HG03571 (cell line): ENCODE results near the gene LCK.
"Not testable (repeated sequence)": the region's sequence is repeated elsewhere in the genome, so short reads cannot be mapped to it uniquely, and the experiment has no call there.

Experiments used
- ATAC-seq: cut with Tn5 transposase; IDR thresholded peaks from one replicate; pipeline ENCODE4 v1.9.1; 2021; ENCODE audit not compliant: unreplicated experiment

LCK gene

DNA sequence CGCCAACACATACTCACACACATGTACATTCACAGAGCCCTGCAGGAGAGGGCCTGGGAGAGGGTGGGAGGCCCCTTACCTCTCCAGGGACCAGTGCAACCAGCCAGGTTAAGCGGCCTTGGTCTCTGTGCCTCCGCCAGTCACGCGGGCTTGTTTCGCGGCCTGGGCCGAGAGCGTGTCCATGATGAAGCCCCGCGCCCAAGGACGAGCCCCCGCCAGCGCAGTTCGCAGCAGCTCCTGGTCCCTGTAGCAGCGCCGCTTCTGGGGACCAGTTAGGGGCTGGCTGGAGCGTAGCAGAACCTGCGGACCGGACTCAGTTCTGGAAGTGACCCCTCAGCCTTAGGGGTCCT is 11.3 kb upstream of the LCK start:
- ATAC-seq, result no peak

DNA sequence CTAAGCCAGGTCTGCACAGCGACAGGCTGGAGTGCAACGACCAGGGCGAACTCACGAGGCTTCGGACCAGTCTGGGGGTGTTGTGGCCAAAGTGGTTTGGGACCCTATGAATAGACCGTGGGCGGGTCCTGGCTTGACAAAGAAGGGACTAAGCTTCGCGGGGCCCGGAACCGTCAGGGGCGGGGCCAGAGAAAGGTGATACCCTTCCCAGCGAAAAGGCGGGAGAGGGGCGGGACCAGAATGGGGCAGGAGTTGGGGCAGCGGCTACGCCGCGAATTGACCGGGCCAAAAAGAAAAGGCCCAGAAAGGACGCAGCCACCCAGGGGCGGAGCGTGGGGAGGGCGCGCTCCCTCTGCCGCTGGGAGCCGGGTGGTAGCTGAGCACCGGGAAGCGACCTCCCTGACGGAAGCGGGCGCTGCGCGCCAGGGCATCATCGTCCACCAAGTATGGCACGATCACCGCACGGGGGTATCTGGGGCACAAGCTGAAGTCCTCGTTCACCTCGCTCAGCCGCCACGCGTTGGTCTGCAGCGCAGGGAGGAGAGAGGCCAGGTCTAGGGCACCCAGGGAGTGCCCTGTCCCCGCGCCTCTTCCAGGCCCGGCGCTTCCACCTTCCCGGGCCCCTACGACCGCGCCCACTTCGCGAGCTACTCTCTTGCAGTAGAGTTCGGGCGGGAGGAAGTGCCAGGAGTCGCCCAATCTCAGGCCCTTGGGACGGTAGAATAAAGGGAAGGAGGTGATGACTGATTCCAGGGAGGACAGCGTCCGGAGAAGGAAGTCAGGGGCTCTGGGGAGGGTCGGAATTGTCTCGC is 10.7 kb upstream of the LCK start:
- no peak for ATAC-seq

DNA sequence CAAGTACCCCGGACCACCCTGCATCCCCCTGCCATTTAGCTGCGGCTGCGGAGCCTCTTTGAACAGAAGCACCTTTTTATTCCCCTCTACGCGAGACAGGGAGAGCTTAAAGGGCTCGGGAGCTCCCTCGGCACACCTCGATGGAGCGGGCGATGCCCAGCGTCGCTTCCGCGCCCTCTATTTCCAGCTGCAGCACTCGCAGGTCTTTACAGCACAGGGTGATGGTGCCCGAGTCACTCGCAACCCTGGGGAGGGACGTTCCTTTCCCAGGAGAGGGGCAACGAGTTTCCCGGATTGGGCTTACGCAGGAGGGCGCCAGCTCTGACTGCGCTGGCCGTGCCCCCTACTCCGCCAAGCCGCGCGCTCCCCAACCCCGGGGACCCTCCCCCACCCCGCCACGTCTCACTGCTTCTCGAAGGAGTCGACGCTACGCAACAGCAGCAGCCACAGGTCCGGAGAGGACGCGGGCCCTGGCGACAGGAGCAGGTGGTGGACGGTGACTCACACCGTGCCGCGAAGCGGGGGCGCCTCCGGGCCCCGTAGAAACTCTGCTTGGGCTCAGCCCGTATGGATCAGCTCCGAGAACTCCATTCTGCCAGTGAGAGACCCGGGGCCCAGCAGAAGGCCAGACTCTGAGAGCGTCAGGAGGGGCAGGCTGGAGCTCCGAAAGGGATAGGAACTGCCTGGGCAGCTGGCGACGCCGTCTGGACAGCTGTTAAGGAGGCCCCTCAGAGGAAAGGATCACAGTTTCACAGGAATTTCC is 9.9 kb upstream of the LCK start:
- ATAC-seq, result no peak

DNA sequence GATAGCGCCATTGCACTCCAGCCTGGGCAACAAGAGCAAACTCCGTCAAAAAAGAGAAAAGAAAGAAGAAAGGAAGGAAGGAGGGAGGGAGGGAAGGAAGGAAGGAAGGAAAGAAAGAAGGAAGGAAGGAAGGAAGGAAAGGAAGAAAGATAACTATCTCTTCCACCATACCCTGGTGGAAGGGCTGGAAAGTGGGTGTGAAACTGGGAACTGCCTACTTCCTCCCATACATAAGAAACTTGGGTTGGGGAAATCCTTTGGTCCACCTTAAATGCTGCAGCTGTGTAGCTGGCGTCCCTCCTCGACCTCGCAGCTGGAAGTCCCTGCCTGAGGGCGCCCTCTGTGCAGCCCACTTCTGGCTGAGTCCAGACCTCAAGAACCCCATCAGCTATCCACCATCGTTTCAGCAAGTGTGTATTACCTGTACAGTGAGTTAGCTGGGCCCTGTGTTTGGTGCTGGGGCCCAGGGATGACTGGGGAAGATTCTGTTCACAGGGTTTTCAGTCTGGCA is 8.7 kb upstream of the LCK start:
- no peak for ATAC-seq

DNA sequence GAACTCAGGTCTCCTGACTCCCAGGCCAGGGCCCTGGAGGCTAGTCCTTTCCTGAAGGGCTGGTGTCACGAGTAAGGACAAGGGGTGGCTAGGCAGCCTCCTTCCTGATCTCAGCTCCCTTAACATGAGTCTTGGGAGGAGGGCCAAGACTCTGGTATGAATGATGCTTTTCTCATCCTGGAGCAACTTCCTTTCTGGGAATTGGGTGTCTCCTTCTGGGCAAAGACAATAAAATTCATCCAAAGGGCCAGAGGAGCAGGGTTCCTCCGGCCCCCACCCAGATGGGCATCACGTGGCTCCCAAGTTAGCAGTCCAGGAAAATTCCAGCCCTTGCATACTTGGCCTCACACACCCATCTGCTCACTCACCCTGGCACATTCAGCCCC is 4.2 kb upstream of the LCK start, which contains the start of gene FAM167B:
Gene FAM167B, plus strand, starts transcription at position 335 of the 386 bp plus-strand sequence. CDS start 200 bp downstream, outside the sequence.
- no peak for ATAC-seq

DNA sequence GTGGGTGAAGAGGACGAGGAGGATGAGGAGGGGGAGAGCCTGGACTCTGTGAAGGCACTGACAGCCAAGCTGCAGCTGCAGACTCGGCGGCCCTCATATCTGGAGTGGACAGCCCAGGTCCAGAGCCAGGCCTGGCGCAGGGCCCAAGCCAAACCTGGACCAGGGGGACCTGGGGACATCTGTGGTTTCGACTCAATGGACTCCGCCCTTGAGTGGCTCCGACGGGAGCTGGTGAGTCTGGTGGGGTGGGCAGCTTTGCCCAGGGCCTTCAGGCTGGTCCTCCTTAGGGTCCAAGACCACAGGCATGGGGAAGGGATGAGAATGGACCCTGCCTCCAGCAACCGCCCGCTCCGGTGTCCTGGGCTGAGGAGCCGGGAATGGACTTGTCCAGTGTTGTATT is 3.6 kb upstream of the LCK start:
- no peak for ATAC-seq

DNA sequence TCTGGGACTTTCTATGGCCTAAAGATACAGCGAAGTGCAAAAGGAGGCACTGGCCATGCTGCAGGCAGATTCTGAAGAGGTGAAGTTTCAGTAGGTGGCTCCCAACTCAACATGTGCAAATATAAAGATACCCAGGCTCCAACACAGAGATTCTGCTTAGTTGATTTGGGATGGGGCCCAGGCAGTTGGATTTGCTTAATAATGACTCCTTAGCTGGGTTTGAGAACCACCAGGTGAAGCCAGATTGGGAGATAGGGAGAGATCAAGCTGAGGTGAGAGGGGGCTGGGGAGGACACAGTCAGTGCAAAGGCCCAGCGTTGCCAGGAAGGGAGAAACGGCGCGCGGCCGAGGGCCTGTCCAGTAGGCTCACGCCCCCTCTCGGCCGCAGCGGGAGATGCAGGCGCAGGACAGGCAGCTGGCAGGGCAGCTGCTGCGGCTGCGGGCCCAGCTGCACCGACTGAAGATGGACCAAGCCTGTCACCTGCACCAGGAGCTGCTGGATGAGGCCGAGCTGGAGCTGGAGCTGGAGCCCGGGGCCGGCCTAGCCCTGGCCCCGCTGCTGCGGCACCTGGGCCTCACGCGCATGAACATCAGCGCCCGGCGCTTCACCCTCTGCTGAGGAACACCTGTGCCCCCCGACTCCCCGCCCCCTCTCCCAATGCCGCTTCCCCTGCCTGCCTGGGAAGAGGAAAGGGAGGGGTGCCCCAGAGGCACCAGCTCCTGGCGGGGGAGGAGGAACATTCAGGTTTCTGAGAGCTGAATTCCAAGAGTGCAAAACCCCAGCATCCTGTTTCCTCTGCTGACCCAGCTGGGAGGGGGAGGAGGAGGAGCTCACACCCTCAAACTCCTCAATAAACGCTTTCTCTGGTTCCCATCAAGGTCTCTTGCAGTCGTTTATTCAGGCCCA is 2.8 kb upstream of the LCK start:
- no peak for ATAC-seq

DNA sequence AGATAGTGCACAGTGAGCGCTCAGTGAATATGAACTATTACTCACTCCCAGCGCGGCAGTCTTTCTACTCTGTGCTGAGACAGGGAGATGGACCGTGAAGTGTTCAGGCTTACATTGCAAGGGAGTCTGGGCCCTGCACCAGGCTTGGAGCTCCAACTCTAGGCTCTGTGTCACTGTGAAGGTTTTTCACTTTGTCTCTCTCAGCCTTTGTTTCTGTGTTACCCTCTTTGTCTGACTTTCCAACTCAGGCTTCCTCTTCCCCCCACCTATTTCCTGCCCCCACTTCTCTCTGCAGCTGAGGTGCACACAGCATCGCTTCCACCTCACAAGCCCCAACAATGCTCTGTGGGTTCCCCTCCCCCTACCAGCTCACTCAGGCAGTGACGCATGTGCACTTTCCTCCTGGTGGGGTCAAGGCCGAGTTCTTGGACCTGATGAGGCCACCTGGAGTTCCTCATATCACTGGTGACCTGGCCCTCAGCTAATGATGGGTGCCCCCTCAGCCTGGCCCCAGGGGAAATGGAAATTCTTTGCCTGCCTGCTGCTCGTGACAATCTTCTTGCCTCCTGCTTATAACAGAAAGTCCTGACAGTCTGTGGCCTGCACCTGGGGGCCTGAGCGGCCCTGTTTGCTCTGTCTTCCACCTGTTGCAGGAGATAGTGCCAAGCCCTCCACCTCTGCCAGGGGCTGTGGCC is 1.1 kb upstream of the LCK start:
- ATAC-seq, result peak; percentile 40

DNA sequence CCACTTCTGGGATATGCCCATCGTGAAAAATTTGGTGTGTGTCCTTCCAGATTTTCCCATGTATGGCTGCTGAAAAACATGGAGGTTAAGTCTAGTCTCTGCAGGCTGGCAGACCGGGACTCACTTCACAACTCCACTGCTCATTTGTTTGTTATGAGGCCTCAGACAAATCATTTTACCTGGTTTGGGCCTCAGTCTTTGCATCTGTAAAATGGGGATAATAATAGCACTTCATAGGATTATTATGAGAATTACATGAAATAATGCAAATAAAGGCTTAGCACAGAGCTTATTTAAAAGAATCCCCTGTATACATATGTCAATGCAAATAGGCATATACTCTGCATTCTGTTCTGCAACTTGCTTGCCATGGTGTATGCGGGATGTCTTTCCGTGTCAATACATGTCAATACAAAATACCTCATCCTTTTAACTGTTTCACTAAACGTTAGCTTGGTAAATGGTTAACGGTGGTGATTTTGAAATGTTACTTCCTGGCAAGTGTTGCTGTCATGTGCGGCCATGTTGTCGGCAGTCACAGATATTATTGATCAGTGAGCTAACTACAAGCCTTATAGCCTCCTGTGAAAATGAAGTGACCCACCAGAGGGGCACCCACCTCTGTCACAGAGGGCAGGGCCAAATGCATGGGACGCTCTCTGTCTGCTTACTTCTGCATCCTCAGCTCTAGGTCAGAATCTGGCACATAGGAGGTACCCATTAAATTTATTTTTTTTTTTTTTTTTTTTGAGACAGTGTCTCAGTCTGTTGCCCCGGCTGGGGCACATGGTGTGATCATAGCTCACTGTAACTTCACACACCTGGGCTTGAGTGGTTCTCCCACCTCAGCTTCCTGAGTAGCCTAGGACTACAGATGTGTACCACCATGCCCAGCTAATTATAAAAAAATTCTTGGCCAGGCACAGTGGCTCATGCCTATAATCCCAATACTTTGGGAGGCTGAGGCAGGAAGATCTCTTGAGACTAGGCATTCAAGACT is 4.3 kb downstream of the LCK start:
- ATAC-seq, result no peak

DNA sequence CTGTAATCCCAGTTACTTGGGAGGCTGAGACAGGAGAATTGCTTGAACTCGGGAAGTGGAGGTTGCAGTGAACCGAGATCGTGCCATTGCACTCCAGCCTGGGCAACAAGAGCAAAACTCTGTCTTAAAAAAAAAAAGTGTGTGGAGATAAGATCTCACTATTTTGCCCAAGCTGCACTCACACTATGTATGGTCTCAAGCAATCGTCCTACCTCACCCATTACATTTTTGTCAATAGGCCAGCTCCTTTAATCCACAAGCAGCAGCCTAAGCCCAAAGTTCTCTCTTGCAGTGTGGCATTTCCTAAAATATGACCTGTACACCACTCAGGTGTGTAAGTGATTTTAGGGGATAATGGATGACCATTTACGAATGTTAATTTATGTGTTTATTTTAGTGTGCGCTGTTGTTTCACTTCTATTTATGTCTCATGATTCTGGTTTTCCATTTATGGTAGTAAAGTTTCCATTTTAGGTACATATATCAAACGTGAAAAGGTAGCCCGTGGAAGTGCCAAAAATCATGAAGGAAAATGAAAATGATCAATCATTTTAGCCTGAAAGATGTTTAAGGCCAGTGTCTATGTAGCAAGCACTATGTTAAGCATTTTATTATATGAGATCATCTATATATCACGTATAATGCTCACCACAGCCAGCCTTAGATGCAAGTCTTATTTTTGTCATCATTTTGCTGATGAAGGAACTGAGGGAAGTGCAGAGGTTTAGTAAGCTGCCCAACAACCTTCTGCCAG is 5.6 kb downstream of the LCK start:
- ATAC-seq, result no peak

DNA sequence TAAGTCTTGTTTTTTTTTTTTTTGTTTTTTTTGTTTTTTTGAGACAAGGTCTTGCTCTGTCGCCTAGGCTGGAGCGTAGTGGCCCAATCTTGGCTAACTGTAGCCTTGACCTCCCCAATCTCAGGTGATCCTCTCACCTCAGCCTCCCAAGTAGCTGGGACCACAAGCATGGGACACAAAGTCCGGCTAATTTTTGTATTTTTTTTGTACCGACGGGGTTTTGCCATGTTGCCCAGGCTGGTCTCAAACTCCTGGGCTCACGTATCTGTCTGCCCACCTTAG is 6.1 kb downstream of the LCK start:
- ATAC-seq, result no peak

DNA sequence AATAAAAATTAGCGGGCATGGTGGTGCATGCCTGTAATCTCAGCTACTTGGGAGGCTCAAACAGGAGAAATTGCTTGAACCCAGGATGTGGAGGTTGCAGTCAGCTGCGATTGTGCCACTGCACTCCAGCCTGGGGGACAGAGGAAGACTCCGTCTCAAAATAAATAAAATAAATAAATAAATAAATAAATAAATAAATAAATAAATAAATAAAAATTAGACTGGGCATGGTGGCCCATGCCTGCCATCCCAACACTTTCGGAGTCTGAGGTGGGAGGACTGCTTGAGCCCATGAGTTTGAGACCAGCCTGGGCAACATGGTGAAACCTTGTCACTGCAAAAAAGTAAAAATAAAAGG is 12.2 kb downstream of the LCK start:
- ATAC-seq, result not testable (repeated sequence)

DNA sequence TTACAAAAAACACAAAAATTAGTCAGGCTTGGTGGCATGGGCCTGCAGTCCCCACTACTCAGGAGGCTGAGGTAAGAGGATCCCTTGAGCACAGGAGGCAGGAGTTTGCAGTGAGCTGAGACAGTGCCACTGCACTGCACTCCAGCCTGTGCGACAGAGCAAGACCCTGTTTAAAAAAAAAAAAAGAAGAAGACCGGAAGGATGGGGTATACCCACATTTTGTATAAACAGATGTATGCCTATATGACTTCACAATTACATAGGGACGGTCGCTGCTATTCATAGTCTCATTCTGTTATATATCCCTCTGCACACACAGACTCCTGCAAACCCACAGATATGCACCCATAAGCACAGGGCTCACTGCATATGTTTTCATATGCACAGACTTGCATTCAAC is 12.7 kb downstream of the LCK start:
- peak; percentile 44 for ATAC-seq

DNA sequence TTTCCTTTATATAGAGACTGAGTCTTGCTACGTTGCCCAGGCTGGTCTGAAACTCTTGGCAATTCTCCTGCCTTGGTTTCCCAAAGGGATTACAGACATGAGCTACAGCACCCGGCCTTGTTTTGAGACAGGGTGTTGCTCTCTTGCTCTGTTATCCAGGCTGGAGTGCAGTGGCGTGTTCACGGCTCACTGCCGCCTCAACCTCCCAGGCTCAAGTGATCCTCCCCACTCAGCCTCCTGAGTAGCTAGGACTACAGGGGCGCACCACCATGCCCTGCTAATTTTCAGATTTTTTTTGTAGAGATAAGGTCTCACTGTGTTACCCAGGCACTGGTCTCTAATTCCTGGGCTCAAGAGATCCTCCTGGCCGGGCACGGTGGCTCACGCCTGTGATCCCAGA is 14.8 kb downstream of the LCK start:
- no peak for ATAC-seq

DNA sequence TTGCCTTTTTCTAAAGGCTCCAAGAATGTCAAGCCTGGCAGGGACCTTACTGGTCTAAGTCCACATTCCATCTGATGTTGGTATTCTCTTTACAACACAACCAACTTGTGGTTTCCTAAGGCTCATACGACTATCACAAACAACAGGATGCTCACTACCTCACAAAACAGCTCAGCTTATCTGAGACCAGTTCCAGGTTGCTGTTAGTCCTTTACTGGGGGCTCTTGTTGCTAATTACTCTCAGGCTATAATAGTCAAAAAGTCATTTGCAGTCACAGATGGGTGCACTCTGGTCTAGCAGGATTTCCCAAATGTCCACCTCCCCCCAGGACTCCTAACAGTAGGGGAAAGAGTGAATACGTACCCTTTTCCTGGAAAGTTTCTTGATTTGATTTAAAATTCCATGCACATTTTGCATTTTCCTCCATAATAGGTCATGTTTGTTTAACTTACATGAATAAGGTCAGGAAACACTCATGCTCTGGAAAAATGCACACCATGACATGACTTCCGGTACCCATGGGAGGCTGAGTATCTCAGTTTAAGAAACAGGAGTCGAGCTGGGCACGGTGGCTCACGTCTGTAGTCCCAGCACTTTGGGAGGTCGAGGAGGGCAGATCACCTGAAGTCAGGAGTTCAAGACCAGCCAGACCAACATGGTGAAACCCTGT is 16.0 kb downstream of the LCK start:
- no peak for ATAC-seq

DNA sequence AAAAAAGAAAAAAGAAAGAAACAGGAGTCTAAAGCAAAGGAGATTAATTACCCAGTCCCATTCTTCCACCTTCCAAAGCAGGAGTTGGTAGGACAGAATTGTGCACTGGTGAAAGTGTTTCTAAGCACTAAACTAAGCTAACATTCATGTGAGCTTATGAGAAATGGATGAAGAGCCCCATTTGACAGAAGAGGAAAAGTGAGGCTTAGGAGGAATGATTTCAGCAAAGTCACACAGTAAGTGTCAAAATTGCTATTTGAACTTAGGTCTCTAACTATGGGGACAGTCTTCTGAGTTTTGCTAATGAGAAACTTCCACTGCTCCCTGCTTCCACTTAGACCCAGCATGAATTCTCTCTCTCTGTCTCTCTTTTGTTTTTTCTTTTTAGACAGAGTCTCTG is 18.7 kb downstream of the LCK start:
- no peak for ATAC-seq

DNA sequence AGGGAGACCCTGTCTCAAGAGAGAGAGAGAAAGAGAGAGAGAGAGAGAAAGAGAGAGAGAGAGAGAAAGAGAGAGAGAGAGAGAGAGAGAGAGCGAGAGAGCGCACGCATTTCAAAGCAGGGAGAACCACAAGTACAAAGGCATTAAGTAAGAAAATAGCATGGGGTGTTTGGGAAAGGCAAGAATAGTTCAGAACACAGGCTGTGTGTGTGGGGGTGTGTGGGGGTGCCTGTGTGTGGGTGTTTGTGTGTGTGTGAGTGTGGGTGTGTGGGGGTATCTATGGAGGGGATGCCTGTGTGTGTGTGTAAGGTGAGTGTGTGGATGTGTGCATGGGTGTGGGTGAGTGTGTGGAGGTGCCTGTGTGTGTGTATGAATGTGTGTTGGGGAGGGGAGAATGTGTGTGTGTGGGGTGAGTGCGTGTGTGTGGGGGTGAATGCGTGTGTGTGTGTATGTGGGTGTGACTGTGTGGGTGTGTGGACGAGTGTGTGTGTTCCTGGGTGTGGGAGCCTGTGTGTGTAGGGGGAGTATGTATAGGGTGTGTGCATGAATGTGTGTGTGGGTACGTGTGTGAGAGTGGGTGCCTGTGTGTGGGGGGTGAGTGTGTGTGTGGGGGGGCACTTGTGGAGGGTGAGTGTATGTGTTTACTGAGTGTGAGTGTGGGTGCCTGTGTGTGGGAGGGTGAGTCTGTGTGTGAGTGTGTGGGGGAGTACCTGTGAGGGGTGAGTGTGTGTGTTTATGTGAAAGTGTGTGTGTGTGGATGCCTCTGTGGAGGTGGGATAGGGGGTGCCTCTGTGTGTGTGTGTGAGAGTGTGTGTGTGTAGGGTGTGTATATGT is 21.7 kb downstream of the LCK start:
- ATAC-seq, result no peak
